ENCODE results near the gene MTX1. TPM values are rescaled to one million over a fixed set of nuclear protein-coding genes. Genes with fewer than 3 reads are reported as not detected.

Gene MTX1
- total RNA-seq, 1 donor from 2014 or later: 54.2 TPM

DNA sequence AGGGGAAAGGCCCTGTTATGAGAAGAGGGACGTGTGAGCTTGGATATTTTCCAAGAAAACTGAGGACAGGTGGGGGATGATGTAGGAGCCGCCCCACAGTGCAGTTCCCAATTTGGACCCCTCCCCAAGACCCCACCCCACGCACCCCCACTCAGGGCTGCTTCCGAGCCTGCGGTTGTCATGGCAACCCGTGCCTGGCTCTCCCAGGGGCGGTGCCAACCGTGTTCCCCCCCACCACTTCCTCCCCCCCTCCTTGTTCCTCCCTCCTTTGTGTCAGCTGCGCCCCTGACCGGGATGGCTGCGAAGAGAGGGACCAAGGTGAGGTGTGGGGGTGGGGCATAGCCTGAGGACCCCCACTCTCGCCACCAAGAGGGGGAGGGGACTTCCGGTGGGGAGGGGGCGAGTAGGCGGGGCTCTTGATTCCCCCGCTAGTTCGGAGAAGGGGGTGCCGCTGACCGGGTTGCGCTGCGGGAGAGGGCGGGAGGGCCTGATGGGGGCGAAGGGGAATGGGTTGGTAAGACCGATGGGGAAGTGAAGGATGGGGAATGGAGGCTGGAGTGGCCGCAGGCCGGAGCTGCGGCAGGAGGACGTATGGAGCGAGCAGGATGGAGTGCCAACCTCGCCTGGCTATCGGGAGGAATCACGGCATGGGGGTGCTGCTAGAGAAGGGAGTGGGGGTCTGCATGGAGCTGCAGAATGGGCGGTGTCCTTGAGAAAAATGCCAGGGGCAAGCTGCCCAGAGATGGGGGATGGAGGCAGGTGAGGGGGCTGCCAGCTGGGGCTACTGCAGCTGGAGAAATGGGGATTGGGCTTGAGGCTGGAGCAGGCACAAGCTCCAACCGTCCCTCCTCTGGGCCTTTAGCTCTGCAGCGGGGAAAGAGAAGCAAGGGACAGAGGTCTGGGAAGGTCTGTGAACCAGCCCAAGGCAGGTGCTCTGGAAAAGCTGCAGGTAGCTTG lies 33.9 kb upstream of the MTX1 start:
- DNase-seq (ENCODE audit: low read depth, low spot score): no peak

DNA sequence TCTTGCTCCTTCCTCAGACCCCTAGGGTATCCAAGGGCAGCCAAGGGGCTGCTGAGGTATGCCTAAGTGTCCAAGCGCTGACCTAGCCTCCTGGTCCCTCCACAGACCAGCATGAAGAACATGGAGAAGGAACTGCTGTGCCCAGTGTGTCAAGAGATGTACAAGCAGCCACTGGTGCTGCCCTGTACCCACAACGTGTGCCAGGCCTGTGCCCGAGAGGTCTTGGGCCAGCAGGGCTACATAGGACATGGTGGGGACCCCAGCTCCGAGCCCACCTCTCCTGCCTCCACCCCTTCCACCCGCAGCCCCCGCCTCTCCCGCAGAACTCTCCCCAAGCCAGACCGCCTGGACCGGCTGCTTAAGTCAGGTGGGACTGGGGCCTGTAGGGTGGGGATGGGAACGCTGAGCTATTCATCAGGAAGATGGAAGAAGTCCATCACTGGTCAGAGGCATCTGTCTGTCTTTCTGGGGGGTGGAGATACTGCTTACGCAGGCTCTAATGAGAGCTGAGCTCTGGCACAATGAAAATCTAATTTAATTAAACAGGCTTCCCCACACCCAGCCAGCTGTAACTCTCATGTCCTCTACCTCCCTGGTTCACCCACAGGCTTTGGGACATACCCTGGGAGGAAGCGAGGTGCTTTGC lies 33.1 kb upstream of the MTX1 start:
- DNase-seq (ENCODE audit: low read depth, low spot score): no peak

DNA sequence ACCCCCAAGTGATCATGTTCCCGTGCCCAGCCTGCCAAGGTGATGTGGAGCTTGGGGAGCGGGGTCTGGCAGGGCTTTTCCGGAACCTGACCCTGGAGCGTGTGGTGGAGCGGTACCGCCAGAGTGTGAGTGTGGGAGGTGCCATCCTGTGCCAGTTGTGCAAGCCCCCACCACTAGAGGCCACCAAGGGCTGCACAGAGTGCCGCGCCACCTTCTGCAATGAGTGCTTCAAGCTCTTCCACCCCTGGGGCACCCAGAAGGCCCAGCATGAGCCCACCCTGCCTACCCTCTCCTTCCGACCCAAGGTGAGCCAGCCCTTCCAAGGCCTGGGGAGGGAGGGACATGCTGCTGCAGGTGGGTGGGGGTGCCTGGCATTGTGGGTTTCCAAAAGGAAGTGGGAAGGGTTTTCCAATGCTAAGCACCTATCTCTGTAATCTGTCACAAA lies 32.5 kb upstream of the MTX1 start:
- no peak for DNase-seq (ENCODE audit: low read depth, low spot score)

DNA sequence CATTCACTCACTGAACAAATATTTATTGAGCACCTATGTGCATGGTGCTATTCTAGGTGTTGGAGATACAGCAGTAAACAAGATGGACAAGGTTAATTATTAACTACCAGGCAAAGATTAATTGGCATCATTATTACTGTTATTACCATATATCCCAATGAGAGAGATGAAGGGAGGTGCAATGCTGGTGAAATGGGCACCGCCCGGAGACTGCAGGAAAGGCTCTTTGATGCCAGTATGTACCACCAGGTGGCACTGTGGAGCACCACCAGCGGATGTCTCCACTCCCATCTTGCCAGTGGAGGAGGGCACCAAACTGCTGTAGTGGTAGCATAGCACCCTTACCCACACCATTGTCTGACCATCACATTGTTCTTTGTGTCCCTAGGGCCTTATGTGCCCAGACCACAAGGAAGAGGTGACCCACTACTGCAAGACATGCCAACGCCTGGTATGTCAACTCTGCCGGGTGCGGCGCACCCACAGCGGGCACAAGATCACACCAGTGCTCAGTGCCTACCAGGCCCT lies 31.9 kb upstream of the MTX1 start:
- DNase-seq (ENCODE audit: low read depth, low spot score): no peak

DNA sequence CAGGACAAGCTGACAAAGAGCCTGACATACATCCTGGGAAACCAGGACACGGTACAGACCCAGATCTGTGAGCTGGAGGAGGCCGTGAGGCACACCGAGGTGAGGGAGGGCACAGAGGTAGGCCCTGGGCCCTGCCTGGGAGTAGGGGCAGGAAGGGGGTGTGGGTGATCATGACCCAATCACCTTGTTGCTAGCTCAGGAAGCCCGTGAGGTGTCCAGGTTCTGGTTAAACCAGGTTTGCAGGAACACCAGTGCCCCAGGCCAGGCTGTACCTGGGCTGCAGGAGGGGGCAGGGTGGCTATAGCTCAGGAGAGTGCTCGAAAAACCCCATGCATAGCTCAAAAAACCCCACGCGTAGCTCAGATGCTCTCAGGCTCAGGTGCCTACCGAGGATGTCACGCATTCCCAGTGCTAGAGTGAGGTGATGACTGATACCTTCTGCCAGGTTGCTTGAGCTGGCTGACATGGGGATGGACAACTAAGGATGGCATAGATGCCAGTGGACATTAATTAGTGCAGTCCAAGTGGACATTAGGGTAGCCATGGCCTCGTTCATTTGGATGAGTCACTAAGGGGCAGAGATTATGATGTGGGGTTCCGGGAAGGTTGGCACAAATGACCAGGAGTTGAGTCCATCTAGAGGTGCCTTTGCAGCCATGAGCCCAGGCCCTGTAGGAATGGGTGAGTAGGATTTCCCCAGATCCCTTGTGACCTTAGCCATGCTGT lies 31.1 kb upstream of the MTX1 start:
- DNase-seq (ENCODE audit: low read depth, low spot score): no peak

DNA sequence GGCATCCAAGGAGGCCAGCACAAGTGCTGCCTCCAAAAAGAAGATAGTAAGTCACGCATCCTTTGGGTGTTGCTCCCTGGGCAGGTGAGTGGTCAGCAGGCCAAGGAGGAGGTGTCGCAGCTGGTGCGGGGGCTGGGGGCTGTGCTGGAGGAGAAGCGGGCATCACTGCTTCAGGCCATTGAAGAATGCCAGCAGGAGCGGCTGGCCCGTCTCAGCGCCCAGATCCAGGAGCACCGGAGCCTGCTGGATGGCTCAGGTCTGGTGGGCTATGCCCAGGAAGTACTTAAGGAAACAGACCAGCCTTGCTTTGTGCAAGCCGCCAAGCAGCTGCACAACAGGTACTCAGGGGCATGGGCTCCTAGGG lies 30.6 kb upstream of the MTX1 start:
- no peak for DNase-seq (ENCODE audit: low read depth, low spot score)

DNA sequence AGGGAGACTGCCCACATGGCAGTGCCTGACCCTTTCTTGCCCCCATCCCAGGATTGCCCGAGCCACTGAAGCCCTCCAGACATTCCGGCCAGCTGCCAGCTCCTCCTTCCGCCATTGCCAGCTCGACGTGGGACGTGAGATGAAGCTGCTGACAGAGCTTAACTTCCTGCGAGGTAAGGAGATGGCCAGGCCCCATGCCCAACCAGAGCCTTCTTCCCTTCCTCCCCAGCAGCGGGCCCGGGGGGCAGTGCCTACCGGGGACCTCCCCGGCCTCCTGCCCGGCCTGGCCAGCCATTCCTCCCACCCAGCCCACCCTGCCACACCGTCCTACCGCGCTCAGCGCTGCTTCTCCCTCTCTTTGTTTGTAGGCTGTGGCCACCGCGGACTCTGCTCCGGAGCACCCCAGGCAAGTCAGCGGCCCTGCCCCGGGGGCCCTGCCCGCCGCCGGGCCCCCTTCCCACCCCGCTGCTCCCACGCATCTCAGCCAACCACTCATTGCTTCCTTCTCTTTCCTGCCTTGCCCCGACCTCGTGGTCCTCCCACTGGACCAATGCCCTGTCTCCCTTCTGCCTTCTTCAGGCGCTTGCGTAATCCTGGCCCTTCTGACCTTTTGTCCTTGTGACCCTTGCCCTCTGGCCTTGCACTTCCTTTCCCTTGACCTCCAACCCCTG lies 29.9 kb upstream of the MTX1 start:
- no peak for DNase-seq (ENCODE audit: low read depth, low spot score)

DNA sequence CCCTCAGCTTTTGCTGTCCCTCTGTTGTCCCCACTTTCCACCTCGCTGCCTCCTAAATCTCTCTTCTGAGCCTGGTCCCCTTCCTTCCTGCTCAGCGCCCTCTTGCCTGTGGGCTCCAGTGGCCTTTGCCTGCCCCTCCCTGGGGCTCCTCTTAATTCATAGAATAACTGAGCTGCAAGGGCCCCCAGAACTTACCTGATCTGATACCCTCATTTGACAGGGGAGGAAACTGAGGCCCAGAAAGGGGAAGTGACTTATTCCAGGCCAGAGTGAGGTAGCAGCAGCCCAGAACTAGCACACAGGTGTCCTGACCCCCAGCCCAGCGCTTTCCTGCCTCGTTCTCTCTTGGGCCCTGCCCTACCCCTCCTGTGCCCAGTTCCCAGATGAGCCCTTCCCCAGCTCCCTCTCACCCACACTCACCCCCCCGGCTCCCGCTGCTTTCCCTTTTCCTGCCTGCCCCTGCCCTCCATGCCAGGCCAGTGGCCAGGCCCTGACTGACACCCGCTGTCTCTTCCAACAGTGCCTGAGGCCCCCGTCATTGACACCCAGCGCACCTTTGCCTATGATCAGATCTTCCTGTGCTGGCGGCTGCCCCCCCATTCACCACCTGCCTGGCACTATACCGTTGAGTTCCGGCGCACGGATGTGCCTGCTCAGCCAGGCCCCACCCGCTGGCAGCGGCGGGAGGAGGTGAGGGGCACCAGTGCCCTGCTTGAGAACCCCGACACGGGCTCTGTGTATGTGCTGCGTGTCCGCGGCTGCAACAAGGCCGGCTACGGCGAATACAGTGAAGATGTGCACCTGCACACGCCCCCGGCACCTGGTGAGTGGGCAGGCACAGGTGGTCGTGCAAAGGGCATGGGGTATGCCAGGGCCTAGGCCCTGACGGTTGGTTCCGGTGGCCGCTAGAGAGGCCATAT lies 29.1 kb upstream of the MTX1 start:
- no peak for DNase-seq (ENCODE audit: low read depth, low spot score)

DNA sequence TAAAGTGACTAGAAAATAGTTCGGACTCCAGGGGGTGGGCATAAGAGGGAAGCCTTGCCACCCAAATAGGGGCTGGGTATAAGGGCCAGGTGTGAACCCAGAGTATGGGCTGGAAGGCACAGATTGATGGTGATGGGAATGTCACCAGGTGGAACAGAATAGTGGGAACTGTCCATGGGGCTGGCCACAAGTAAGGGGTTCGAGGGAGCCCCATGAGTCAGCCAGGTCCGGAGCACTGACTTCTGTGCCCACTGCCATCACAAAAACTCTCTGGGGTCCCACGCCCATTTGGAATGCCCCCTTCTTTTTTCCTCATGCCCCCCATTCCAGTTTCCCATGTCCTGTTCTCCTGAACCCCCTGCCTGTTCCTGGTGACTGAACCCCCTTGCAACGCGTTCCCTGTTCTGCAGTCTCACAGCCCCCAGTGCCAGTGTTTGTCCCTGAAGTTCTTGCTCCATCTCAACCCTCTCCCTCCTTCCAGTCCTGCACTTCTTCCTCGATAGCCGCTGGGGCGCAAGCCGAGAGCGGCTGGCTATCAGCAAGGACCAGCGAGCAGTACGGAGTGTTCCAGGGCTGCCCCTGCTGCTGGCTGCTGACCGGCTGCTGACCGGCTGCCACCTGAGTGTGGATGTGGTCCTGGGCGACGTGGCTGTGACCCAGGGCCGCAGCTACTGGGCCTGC lies 27.0 kb upstream of the MTX1 start:
- DNase-seq (ENCODE audit: low read depth, low spot score): no peak

DNA sequence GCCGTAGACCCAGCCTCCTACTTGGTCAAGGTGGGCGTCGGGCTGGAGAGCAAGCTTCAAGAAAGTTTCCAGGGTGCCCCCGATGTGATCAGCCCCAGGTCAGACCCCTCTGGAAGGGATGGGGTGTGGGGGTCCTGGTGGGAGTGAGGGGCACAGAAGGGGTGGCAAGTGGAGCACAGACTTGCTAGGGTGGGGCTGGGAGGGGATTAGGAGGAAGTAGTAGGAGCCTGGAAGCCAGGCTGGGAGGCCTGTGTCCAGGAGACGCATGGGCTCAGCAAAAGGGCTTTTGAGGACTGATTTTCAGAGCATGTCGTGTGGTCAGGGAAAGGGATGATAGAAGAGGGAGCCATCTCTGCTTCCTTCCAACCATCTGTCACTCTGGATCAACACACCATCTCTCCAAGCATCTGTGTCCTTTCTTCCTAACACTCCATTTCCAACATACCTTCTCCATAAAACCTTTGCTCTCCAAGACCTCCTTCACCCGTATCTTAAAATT lies 26.4 kb upstream of the MTX1 start:
- DNase-seq (ENCODE audit: low read depth, low spot score): no peak

DNA sequence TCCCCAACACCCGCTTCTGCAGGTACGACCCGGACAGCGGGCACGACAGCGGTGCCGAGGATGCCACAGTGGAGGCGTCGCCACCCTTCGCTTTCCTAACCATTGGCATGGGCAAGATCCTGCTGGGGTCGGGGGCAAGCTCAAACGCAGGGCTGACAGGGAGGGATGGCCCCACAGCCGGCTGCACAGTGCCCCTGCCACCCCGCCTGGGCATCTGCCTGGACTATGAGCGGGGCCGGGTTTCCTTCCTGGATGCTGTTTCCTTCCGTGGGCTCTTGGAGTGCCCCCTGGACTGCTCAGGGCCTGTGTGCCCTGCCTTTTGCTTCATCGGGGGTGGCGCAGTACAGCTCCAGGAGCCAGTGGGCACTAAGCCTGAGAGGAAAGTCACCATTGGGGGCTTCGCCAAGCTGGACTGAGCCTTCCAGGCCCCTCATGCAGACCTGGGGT lies 24.7 kb upstream of the MTX1 start:
- DNase-seq (ENCODE audit: low read depth, low spot score): no peak

DNA sequence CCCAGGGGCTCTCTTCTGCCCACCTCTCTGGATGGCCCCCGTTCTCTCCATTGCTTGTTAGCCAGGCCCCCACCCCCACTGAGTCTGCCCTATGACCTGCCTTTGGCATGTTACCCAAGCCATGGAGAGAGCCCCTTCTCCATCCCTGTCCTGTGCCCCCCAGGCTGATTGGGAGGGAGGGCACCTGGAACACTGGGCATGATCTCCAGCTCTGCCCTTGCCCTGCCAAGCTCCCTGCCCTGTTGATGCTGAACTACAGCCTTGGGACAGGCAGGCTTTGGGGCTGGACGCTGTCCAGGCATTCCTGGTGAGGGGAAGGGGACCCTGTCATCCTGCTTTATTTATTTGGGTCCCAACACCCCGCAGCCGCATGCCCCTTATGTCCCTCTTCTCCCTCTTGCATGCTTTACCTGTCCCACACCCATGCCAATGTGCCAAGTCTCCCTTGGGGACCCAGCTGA lies 24.1 kb upstream of the MTX1 start:
- no peak for DNase-seq (ENCODE audit: low read depth, low spot score)

DNA sequence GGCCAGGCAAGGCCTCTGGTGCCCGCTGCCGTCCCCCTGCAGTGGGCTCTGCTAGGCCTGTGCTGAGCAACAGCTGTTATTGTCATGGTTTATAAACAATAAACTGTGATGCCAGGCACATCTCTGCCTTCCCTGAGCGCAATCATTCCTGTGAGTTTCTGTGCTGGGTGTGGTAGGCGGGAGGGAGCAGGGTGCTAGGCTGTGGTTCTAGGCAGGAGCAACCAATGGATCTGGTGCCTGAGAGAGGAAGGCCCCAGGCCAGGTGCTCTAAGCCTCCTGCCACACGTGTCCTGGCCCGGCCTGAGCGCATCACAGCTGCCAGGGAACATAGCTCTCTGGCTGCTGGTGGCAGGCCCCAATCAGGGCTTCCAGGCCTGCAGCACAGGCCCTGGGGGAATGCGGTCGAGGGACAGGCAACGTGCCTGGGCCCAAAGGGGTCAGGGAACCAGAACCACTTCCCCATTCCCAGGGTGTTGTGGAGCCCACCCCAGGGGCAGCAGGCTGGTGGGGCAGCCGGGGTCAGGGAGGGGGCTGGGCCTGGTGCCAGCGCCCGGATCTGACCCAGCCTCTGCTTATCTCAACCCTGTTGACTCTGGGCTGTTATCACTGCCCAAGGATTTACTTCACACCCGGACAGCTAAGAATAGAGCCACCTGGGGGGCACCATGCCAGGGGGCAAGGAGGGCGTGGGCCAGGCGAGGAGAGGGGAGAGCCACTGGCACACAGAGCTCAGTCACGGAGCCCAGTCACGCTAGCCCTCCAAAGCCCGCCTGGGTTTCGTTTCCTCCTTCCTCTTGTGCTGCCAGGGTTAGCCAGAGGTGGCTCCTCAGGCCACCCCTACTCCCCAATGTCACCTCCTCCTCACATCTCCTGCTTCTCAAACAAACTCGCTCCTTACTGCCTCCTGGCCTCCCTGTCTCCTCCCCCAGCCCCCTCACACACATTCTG lies 23.4 kb upstream of the MTX1 start:
- DNase-seq (ENCODE audit: low read depth, low spot score): no peak

DNA sequence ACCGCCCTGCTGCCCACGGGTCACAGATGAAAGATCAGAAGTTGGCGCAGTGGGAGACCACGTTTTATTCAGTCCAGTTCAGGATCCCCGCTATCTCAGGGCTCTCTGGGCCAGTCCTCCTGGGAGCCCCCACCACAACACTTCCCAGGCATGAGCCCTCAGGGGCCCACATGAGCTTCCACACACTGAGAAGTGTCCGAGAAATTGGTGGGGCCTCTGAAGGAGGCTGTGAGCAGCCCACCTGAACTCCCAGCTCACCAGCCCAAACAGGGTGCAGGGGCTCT lies 22.8 kb upstream of the MTX1 start:
- DNase-seq (ENCODE audit: low read depth, low spot score): no peak

DNA sequence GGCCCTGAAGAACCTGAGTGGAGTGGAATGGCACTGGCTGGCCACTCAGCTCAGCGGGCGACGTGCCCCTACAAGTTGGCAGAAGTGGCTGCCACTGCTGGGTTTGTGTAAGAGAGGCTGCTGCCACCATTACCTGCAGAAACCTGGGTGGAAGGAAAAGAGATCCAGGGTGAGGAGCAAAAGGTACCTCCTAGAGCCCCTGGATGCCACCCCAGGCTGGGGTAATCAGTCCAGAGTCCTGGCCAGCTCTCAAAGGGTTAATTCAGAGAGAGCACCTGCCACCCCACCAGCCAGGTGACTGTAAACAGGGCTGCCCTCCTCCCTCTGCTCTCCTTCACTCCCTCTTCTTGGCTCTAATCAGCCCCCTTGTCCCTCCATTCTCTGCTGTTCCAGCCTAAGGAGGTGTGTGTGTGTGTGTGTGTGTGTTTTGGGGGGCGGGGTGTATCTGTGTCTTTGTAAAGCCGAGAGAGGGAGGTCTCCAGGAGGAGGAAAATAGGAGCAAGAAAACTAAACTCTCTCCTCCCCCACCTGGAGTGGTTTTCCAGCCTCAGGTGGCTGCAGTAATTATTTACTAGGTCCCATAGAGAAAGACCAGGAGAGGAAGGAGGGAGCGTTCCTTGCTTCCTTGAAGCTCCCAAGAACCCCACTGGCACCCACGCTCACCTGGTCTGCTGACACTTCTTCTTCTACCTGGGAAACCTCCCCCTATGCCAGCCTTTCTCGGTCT lies 22.3 kb upstream of the MTX1 start:
- no peak for DNase-seq (ENCODE audit: low read depth, low spot score)

DNA sequence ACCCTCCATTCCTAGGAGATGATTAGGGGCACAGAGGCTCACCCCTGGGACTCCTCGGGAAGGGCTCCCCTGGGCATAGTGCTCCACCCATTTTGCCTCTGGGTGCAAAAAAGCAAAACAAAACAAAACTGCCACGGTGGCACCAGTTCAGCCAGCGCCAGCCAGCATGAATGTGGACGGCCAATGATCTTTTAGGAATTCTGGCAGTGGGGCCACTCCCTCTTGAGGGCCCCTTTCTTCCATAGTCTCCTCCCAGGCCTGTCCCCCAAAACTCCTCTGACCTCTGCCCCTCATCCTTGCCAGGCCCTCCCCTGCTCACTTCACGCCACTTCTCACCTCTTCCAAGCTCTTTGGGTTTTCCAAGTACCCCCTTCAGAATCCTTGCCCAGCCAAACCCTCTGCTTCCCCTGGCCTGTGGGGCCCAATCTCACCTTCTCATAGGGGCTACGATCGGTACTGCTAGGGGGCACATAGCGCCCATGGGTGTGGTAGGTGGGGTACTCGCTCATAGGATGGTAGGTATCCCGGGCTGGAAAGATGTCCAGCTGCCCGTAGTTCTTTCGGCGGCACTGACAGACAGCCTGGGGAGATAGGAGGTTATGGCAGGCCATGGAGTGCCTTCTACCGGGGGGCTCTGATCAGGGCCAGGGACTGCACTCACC lies 21.6 kb upstream of the MTX1 start:
- no peak for DNase-seq (ENCODE audit: low read depth, low spot score)

DNA sequence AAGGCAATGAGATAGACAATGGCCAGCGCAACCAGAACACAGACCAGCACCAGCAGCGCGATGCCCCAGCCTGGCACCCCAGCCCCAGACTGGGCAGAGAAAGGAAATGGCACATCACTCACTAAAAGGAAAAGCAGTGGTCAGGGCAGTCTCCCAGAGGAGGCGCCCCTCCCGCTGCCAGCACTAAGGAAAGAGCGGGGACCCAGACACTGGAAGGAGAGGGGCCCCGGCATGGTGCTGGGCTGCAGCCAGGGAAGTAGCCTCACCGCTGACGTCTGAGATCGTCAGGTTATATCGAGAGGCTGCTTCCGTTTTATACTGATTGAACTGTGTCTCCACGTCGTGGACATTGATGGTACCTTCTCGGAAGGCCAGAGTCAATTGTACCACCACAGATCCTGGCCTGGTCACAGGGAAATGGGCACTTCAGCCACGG lies 21.0 kb upstream of the MTX1 start:
- no peak for DNase-seq (ENCODE audit: low read depth, low spot score)
